NCI-H748 (cell line): ENCODE measurements around the gene TSPAN1.

Experiments
- DNase-seq: peaks from one replicate; lab custom pipeline; 2025; ENCODE audit not compliant: unreplicated experiment; lab: John Stamatoyannopoulos, UW

The TSPAN1 gene

GRCh38 chr1:46186076-46186475 is 11.2 kb downstream of the TSPAN1 start:
- no peak for DNase-seq

GRCh38 chr1:46187106-46187869 is 12.4 kb downstream of the TSPAN1 start:
- peak; percentile 98 for DNase-seq

- peak; percentile 38 for DNase-seq
Observed at GRCh38 chr1:46188295-46189030, 13.6 kb downstream of the TSPAN1 start.

GRCh38 chr1:46190539-46190938 is 15.7 kb downstream of the TSPAN1 start:
- no peak for DNase-seq

- DNase-seq: no peak
Observed at GRCh38 chr1:46191033-46191701, 16.3 kb downstream of the TSPAN1 start.

GRCh38 chr1:46192171-46192570 is 17.3 kb downstream of the TSPAN1 start:
- no peak for DNase-seq

- DNase-seq: no peak
Observed at GRCh38 chr1:46193285-46193684, 18.4 kb downstream of the TSPAN1 start.

- DNase-seq: no peak
Observed at GRCh38 chr1:46193984-46194570, 19.2 kb downstream of the TSPAN1 start.

GRCh38 chr1:46194641-46195193 is 19.8 kb downstream of the TSPAN1 start:
- no peak for DNase-seq

- DNase-seq: no peak
Observed at GRCh38 chr1:46196609-46197008, 21.7 kb downstream of the TSPAN1 start.

GRCh38 chr1:46197560-46197963 is 22.7 kb downstream of the TSPAN1 start:
- no peak for DNase-seq

GRCh38 chr1:46197964-46198811 is 23.3 kb downstream of the TSPAN1 start, which contains the start of gene POMGNT1:
POMGNT1 (minus strand) TSS chr1:46198434; CDS start chr1:46197821, 613 bp downstream.
- peak; percentile 70 for DNase-seq

GRCh38 chr1:46199233-46199749 is 24.4 kb downstream of the TSPAN1 start:
- DNase-seq: no peak

GRCh38 chr1:46203738-46204405 is 29.0 kb downstream of the TSPAN1 start:
- no peak for DNase-seq

- DNase-seq: no peak
Observed at GRCh38 chr1:46204406-46204742, 29.5 kb downstream of the TSPAN1 start.

- DNase-seq: no peak
Observed at GRCh38 chr1:46205141-46205540, 30.3 kb downstream of the TSPAN1 start.

- DNase-seq: no peak
Observed at GRCh38 chr1:46205791-46206190, 30.9 kb downstream of the TSPAN1 start.

- DNase-seq: no peak
Observed at GRCh38 chr1:46206399-46206798, 31.5 kb downstream of the TSPAN1 start.

- no peak for DNase-seq
Observed at GRCh38 chr1:46210561-46210960, 35.7 kb downstream of the TSPAN1 start.
